HG03159 (cell line): ENCODE results near the gene NKX6-1.

Experiments used
- ATAC-seq: cut with Tn5 transposase; IDR thresholded peaks from one replicate; pipeline ENCODE4 v1.9.1; 2021; ENCODE audit warnings: mild to moderate bottlenecking, moderate library complexity; ENCODE audit not compliant: unreplicated experiment

Gene NKX6-1

GRCh38 chr4:84480082-84480481 is 19.0 kb downstream of the NKX6-1 start:
- no peak for ATAC-seq

GRCh38 chr4:84479663-84480062 is 19.4 kb downstream of the NKX6-1 start:
- ATAC-seq, result no peak

GRCh38 chr4:84477738-84478137 is 21.4 kb downstream of the NKX6-1 start:
- no peak for ATAC-seq

GRCh38 chr4:84474107-84474506 is 25.0 kb downstream of the NKX6-1 start:
- ATAC-seq, result no peak

- ATAC-seq, result no peak
Observed at GRCh38 chr4:84472154-84472553, 26.9 kb downstream of the NKX6-1 start.

- no peak for ATAC-seq
Observed at GRCh38 chr4:84470204-84470785, 28.8 kb downstream of the NKX6-1 start.

- no peak for ATAC-seq
Observed at GRCh38 chr4:84467601-84468000, 31.5 kb downstream of the NKX6-1 start.

- ATAC-seq, result no peak
Observed at GRCh38 chr4:84459783-84460182, 39.3 kb downstream of the NKX6-1 start.

GRCh38 chr4:84456157-84456556 is 42.9 kb downstream of the NKX6-1 start:
- ATAC-seq, result no peak

GRCh38 chr4:84455697-84456096 is 43.4 kb downstream of the NKX6-1 start:
- ATAC-seq, result no peak

- ATAC-seq, result no peak
Observed at GRCh38 chr4:84451546-84451945, 47.5 kb downstream of the NKX6-1 start.

GRCh38 chr4:84443523-84443922 is 55.6 kb downstream of the NKX6-1 start:
- no peak for ATAC-seq

- ATAC-seq, result no peak
Observed at GRCh38 chr4:84442778-84443177, 56.3 kb downstream of the NKX6-1 start.
